ELF-1 (cell line): ENCODE results near the gene RHO.
"Not testable (repeated sequence)": the region's sequence is repeated elsewhere in the genome, so short reads cannot be mapped to it uniquely, and the experiment has no call there.

Experiments used
- DNase-seq: peaks from one replicate; pipeline ENCODE4 v3.0.0-alpha.2; 2016; ENCODE audit warnings: low read depth, low spot score

The RHO gene

DNA sequence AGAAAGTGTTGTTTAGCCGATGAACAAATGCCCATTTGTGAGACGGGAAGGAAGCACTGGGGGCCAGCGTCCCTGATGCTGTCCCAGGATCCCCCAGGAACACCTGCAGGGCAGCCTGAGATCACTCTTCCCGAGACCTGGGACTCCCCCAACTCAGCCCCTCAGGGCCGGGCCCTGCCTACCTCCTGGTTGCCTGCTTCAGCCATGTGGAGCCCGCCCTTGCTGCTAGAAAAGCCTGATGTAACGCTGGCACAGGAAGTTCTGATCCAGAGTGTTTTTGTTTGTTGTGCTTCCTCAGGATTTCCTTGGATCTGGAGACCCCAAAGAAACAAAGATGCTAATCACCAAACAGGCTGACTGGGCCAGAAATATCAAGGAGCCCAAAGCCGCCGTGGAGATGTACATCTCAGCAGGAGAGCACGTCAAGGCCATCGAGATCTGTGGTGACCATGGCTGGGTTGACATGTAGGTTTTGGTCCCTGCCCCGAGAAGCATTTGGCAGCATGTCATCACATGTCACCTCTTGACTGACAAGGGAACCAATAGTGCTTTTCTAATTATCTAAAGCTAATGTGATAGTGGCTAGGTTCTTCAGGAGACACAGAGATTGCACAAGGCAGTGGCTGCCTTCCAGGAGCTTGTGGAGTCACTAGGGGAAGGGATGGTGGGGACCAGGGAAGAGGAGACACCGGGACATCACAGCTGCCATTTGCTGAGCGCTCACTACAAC lies 28.7 kb upstream of the RHO start:
- DNase-seq: not testable (repeated sequence)

GRCh38 chr3:129500334-129500658 lies 28.1 kb upstream of the RHO start:
- no peak for DNase-seq

- DNase-seq: no peak
Measured at GRCh38 chr3:129501630-129502029, 26.8 kb upstream of the RHO start.

- no peak for DNase-seq
Measured at GRCh38 chr3:129502641-129503408, 25.6 kb upstream of the RHO start.

GRCh38 chr3:129503471-129504291 lies 24.8 kb upstream of the RHO start:
- DNase-seq: no peak

GRCh38 chr3:129504471-129505100 lies 23.9 kb upstream of the RHO start:
- no peak for DNase-seq

DNA sequence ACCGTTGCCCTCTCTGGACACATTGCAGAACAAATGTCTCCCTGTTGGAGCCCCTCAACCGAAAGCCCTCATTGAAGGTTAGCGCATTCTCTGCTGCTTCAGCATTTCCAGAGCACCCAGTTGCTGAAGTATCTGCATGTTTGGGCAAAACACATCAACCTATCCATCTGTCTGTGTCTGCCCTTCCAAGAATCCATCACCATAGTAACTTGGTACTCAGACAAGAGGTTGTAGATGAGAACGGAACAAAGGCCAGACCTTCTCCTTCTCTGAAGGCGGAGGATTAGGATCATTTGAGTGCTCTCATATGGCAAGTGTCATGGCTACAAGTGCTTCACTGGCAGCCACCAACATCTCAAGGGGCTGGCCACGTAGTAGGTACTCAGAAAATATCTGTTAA lies 23.1 kb upstream of the RHO start:
- no peak for DNase-seq

DNA sequence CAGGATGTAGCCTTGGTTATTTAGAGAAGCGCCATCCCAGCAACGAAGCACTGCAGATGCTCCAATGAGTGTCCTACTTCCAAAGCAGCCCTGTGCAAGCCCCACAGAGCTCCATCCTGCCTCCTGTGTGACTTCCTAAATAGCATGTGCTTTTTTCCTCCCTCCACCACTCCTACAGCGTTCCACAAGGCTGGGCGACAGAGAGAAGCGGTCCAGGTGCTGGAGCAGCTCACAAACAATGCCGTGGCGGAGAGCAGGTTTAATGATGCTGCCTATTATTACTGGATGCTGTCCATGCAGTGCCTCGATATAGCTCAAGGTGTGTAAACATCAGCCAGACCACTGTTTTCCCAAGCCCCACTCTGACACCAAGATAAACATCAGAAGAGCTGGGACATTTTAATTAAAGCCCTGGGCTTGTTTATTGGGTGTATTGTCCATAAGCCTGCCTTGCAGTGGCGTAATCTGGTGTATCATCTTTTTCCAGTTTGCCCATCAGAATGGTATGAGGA lies 22.2 kb upstream of the RHO start:
- no peak for DNase-seq

GRCh38 chr3:129507181-129507831 lies 21.1 kb upstream of the RHO start:
- no peak for DNase-seq

DNA sequence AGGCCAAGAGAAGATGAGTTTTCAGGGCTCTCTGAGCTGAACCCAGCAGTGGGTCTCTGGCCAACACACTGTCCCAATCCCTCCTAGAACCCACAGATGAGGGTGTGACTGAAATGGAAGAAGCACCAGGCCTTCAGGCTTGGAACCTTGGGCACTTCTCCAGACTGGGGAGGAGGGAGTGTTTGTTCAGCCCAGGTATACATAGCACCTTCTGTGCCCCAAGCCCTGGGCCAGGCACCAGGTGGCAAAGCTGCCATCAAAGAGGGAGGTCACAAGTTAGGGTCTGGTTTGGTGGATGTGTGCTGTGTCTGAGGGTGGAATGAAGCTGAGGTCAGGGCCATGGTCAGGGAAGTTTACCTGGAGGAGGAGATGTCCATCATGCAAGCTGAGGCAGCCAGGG lies 15.8 kb upstream of the RHO start:
- no peak for DNase-seq

- DNase-seq: no peak
Measured at GRCh38 chr3:129513705-129514104, 14.7 kb upstream of the RHO start.

DNA sequence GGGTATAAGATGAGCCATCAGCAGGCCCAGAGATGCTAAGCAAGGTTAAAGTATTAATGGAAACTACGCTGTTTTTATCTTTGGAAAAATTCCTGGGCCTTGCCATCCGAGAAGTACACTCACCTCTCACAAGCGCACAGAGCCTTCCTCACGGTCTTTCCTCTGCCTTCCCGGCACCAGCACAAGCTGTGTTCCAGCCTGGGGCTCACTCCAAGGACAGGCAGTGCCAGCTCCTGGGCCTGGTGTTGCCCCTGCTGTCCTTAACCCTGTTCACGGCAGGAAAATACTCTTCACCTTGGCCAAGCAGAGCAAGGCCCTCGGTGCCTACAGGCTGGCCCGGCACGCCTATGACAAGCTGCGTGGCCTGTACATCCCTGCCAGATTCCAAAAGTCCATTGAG lies 14.3 kb upstream of the RHO start:
- DNase-seq: no peak

DNA sequence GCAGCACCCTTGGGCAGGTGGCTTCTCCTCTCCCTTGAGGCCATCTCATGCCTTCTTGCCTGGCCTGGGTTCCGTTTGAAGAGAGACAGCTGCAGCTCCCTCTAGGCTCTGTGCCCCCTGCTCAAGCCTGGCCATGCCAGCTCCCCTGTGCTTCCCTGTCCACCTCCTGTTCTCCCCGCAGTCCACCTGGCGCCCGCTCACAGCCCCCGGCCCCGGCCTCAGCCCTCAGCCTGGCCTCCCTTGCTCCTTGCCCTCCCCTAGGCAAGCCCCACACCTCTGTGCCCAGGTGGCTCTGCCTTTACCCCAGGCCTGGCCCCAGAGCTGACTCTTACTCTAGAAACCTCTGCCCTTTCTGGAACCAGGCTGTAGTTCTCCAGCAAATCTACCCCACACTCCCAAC lies 13.9 kb upstream of the RHO start:
- no peak for DNase-seq

DNA sequence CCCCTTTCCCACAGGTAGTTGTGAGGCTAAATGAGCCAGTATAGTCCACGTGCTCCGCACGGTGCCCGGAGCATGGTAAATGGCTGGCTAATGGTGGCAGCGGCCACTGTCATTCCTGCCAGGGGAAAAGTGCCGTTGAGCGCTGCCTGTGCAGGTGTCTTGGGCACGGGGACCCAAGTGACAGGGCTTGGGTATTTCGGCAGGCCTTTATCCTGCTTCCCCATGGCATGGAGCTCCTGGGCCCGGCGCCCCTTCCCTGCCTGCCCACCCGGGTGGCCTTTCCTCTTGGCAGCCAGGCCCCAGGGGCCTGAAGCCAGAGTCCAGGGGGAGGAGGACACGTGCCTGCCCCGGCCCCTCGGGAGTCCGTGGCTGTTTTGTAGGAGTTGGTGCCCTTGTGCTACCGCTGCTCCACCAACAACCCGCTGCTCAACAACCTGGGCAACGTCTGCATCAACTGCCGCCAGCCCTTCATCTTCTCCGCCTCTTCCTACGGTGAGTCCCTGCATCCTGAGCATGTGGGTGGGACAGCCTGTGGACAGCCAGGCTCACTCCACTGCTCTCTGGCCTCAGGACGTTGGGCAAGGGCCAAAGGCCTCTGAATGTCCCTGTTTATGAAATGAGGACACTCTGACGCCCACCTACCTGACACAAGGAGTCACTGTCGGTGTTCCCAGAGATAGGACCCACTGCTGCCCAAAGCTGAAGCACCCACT lies 13.2 kb upstream of the RHO start:
- not testable (repeated sequence) for DNase-seq

DNA sequence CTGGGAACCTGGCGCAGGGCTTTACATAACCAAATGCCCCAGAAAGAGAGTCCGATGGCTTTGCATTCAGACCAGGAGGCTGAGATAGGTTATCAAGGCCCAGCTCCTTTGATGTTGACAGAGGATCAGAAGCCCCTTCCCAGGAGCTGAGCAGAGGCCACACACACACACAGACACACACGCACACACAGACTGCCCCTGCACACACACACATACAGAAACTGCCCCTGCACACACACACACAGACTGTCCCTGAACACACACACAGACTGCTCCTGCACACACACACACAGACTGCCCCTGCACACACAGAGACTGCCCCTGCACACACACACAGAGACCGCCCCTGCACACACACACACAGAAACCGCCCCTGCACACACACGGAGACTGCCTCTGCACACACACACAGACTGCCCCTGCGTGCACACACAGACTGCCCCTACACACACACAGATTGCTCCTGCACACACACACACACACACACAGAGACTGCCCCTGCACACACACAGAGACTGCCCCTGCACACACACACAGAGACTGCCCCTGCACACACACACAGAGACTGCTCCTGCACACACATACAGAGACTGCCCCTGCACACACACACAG lies 12.5 kb upstream of the RHO start:
- not testable (repeated sequence) for DNase-seq

- no peak for DNase-seq
Measured at GRCh38 chr3:129517516-129517915, 10.9 kb upstream of the RHO start.

GRCh38 chr3:129518038-129518561 lies 10.3 kb upstream of the RHO start:
- no peak for DNase-seq

- DNase-seq: no peak
Measured at GRCh38 chr3:129518581-129518980, 9.9 kb upstream of the RHO start.

GRCh38 chr3:129519449-129519848 lies 9.0 kb upstream of the RHO start:
- no peak for DNase-seq
